Measurements from ENCODE around the gene CEBPG. TPM values are rescaled to one million over a fixed set of nuclear protein-coding genes. Genes with fewer than 3 reads are reported as not detected.

Gene CEBPG
- total and polyA plus RNA-seq, 5 donors: 12.7 to 18.3 (median 15.5) TPM

GRCh38 chr19:33350538-33351309, 22.8 kb upstream of the CEBPG start:
- no peak overlapping the region for H3K4me3 ChIP-seq (ENCODE audit: low read length)
- H3K27ac ChIP-seq (ENCODE audit: low read length): no peak overlapping the region
- no peaks in the 10 kb centered on the region for H3K27me3 ChIP-seq (ENCODE audit: control insufficient read depth, insufficient read depth)
- DNase-seq: peak in 1 of 3 donors; percentile 42
- intact Hi-C loops (cut with DNase I): no loop called here
- WGBS: 64% methylated on average over 12 of the region's 12 CpGs
- no peaks in the 10 kb centered on the region for H3K4me1 ChIP-seq (ENCODE audit: control insufficient read depth, insufficient read depth, low read length)
- H3K9me3 ChIP-seq (ENCODE audit: control insufficient read depth, low read length): no peaks in the 10 kb centered on the region
- ATAC-seq: peak; percentile 29 to 62

GRCh38 chr19:33355535-33355934, 18.0 kb upstream of the CEBPG start:
- ATAC-seq (no peak), DNase-seq (no peak)
- Histone ChIP-seq H3K27ac (ENCODE audit: low read length) (no peak overlapping the region), H3K27me3 (ENCODE audit: control insufficient read depth, insufficient read depth) (no peaks in the 10 kb centered on the region), H3K4me3 (ENCODE audit: low read length) (no peak overlapping the region), H3K4me1 (ENCODE audit: control insufficient read depth, insufficient read depth, low read length) (no peaks in the 10 kb centered on the region), H3K9me3 (ENCODE audit: control insufficient read depth, low read length) (no peaks in the 10 kb centered on the region)
- intact Hi-C loops (cut with DNase I): no loop called here
- 69% methylated on average over 2 of the region's 2 CpGs for WGBS

DNA sequence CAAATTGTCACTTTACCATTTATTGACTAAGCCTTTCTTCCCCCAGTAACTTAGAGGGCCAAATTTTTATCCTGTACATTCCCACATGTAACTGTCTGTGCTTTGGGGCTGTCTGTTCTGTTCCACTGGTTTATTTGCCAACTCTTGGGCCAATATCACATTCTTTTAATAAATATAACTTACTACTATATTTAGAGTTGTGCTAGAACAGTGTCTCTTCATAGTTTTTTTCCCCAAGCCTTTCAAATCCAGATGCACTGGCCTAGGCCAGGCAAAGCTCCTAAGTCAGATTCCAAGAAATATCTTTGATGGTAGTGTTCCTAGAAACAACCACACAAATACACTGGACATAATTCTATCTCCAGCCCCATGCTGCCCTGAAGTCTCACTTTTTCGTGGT, 16.0 kb upstream of the CEBPG start:
- Histone ChIP-seq H3K27me3 (ENCODE audit: control insufficient read depth, insufficient read depth) (no peaks in the 10 kb centered on the region), H3K4me3 (ENCODE audit: low read length) (no peak overlapping the region), H3K4me1 (ENCODE audit: control insufficient read depth, insufficient read depth, low read length) (no peaks in the 10 kb centered on the region), H3K27ac (ENCODE audit: low read length) (no peak overlapping the region), H3K9me3 (ENCODE audit: control insufficient read depth, low read length) (no peaks in the 10 kb centered on the region)
- peak in 1 of 2 donors; percentile 22 for ATAC-seq
- intact Hi-C loops (cut with DNase I): no loop called here
- 47% methylated on average over 1 of the region's 1 CpG for WGBS
- DNase-seq: no peak

GRCh38 chr19:33358408-33358807, 15.1 kb upstream of the CEBPG start:
- Histone ChIP-seq H3K9me3 (ENCODE audit: control insufficient read depth, low read length) (no peaks in the 10 kb centered on the region), H3K4me1 (ENCODE audit: control insufficient read depth, insufficient read depth, low read length) (no peaks in the 10 kb centered on the region), H3K27me3 (ENCODE audit: control insufficient read depth, insufficient read depth) (no peaks in the 10 kb centered on the region), H3K4me3 (ENCODE audit: low read length) (no peak overlapping the region), H3K27ac (ENCODE audit: low read length) (no peak overlapping the region)
- intact Hi-C loops (cut with DNase I): no loop called here
- WGBS: 80% methylated on average over 6 of the region's 6 CpGs
- no peak for ATAC-seq
- no peak for DNase-seq

DNA sequence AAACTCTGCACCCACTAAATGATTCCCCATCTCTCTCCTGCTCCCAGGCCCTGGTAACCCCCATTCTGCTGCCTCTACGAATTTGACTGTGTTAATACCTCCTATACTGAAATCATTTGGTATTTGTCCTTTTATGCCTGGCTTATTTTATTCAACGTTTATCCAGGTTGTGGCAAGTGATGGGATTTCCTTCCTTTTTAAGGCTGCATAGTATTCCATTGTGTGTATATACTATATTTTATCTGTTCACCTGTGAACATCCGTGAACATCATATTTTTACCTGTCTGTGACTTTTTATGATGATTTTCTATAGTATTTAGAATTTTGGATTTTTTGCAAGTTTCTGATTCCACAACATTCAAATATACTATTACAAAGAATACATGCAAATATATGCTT, 13.9 kb upstream of the CEBPG start:
- Histone ChIP-seq H3K4me3 (ENCODE audit: low read length) (no peak overlapping the region), H3K27ac (ENCODE audit: low read length) (no peak overlapping the region), H3K4me1 (ENCODE audit: control insufficient read depth, insufficient read depth, low read length) (no peaks in the 10 kb centered on the region), H3K27me3 (ENCODE audit: control insufficient read depth, insufficient read depth) (no peaks in the 10 kb centered on the region), H3K9me3 (ENCODE audit: control insufficient read depth, low read length) (no peaks in the 10 kb centered on the region)
- WGBS: 80% methylated on average over 3 of the region's 3 CpGs
- intact Hi-C loops (cut with DNase I): no loop called here
- DNase-seq (no peak), ATAC-seq (no peak)

GRCh38 chr19:33362508-33363228, 10.8 kb upstream of the CEBPG start:
- no peaks in the 10 kb centered on the region for H3K9me3 ChIP-seq (ENCODE audit: control insufficient read depth, low read length)
- WGBS: 81% methylated on average over 6 of the region's 6 CpGs
- no peaks in the 10 kb centered on the region for H3K4me1 ChIP-seq (ENCODE audit: control insufficient read depth, insufficient read depth, low read length)
- H3K27me3 ChIP-seq (ENCODE audit: control insufficient read depth, insufficient read depth): no peaks in the 10 kb centered on the region
- intact Hi-C loops (cut with DNase I): no loop called here
- ATAC-seq (no peak), DNase-seq (no peak)
- no peak overlapping the region for H3K27ac ChIP-seq (ENCODE audit: low read length)
- no peak overlapping the region for H3K4me3 ChIP-seq (ENCODE audit: low read length)

DNA sequence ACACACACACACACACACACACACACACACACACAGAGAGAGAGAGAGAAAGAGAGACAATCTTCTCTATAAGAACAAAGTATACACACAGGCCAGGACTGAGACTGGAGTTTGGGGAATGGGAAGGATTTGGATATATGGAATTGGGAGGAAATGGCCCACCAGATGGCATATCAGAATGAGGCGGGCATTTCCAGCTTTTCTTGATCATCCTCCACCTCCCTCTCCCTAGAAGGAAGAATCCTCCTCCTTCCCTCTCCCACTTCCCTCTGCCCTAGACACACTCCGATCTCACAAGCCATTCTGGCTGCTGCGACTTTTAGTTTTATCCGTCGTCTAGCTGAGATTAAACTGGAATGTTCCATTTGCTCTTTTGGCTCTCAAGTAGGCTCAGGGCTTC, 10.0 kb upstream of the CEBPG start:
- intact Hi-C loops (cut with DNase I): no loop called here
- no peak overlapping the region for H3K4me3 ChIP-seq (ENCODE audit: low read length)
- no peaks in the 10 kb centered on the region for H3K27me3 ChIP-seq (ENCODE audit: control insufficient read depth, insufficient read depth)
- H3K9me3 ChIP-seq (ENCODE audit: control insufficient read depth, low read length): no peaks in the 10 kb centered on the region
- no peak for DNase-seq
- WGBS: 60% methylated on average over 5 of the region's 5 CpGs
- H3K27ac ChIP-seq (ENCODE audit: low read length): no peak overlapping the region
- ATAC-seq: no peak
- H3K4me1 ChIP-seq (ENCODE audit: control insufficient read depth, insufficient read depth, low read length): no peaks in the 10 kb centered on the region

DNA sequence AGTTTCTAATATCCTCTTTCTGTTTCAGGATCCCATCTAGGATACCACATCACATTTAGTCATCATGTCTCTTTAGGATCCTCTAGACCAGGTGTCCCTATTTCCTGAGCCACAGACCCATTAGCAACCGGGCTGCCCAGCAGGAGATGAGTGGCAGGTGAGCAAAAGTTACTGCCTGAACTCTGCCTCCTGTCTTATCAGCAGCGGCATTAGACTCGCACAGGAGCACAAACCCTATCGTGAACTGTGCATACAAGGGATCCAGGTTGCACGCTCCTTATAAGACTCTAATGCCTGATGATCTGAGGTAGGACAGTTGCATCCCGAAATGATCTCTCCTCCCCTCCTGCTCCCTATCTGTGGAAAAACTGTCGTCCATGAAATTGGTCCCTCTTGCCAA, 7.8 kb upstream of the CEBPG start:
- DNase-seq (no peak), ATAC-seq (no peak)
- Histone ChIP-seq H3K4me1 (ENCODE audit: control insufficient read depth, insufficient read depth, low read length) (no peaks in the 10 kb centered on the region), H3K27ac (ENCODE audit: low read length) (no peak overlapping the region), H3K4me3 (ENCODE audit: low read length) (no peak overlapping the region), H3K27me3 (ENCODE audit: control insufficient read depth, insufficient read depth) (no peaks in the 10 kb centered on the region), H3K9me3 (ENCODE audit: control insufficient read depth, low read length) (no peaks in the 10 kb centered on the region)
- WGBS: 54% methylated on average over 7 of the region's 7 CpGs
- intact Hi-C loops (cut with DNase I): no loop called here

DNA sequence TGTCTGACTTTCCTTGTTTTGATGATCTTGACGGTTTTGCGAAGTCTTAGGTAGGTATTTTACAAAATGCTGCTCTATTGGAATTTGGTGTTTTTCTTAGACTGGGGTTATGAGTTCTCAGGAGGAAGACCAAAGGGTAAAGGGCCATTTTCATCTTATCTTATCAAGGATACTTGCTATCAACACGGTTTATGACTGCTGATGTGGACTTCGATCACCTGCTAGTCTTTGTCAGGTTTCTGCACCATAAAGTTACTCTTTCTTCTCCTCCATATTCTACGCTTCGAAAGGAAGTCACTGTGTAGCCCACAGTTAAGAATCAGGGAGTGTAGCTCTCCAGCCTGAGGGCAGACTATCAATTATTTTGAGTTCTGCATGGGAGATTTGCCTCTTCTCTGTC, 7.4 kb upstream of the CEBPG start:
- Histone ChIP-seq H3K9me3 (ENCODE audit: control insufficient read depth, low read length) (no peaks in the 10 kb centered on the region), H3K27ac (ENCODE audit: low read length) (no peak overlapping the region), H3K4me1 (ENCODE audit: control insufficient read depth, insufficient read depth, low read length) (no peaks in the 10 kb centered on the region), H3K27me3 (ENCODE audit: control insufficient read depth, insufficient read depth) (no peaks in the 10 kb centered on the region), H3K4me3 (ENCODE audit: low read length) (no peak overlapping the region)
- DNase-seq (no peak), ATAC-seq (no peak)
- 66% methylated on average over 6 of the region's 6 CpGs for WGBS
- intact Hi-C loops (cut with DNase I): no loop called here

DNA sequence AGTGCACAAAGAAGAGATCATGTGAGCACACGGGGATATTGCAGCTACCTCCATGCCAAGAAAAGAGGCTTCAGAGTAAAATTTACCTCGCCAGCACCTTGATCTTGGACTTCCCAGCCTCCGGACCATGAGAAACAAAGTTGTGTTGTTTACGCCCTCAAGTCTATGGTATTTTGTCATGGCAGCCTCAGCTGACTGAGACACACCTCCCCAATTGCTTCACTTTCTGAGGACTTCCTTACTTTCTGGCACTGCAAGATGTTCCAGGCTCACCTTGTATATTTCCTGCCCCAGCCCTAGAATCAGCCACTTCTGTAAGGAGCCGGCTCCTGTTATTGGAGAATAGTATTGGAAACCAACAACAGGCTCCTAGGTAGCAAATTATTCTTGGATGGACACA, 6.6 kb upstream of the CEBPG start:
- Histone ChIP-seq H3K9me3 (ENCODE audit: control insufficient read depth, low read length) (no peaks in the 10 kb centered on the region), H3K27me3 (ENCODE audit: control insufficient read depth, insufficient read depth) (no peaks in the 10 kb centered on the region), H3K27ac (ENCODE audit: low read length) (no peak overlapping the region), H3K4me3 (ENCODE audit: low read length) (no peak overlapping the region), H3K4me1 (ENCODE audit: control insufficient read depth, insufficient read depth, low read length) (no peaks in the 10 kb centered on the region)
- 70% methylated on average over 5 of the region's 5 CpGs for whole genome bisulfite sequencing
- ATAC-seq (no peak), DNase-seq (no peak)
- intact Hi-C loops (cut with DNase I): no loop called here

DNA sequence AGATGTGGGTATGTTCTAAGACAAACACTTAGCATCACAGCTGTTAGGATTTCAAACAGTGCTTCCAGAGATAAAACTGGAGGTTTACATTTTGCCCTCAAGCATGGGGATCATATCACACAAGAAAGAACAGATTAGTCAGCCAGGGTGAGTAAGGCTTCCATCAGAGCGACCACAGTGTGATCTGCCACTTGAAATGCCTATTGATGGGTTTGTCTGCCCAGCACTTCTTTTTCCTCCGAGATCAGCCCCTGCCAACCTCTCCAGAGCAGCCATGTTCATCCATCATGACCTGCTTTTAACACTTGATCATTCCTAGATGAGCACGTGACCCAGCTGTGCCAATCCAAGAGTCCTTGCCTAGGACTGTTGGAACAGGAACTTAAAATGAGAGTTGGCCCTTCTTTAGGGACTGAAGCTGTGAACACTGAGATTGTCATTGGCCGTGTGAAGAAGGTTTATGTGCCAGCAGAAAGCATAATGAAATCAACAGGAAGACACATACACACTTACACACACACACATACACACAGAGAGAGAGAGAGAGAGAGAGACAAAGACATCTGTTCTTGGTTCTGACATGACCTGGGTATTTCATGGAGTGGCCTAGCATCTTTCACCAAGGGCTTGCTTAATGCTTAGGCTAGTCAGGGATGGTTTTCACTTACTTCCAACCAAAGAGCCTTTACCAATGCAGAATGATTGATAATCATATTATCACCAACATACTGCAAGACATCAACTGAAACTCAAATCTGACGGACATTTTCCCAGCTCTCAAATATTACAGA, 5.2 kb upstream of the CEBPG start:
- no peak for ATAC-seq
- WGBS: 57% methylated on average over 5 of the region's 5 CpGs
- intact Hi-C loops (cut with DNase I): no loop called here
- no peaks in the 10 kb centered on the region for H3K27me3 ChIP-seq (ENCODE audit: control insufficient read depth, insufficient read depth)
- H3K4me3 ChIP-seq (ENCODE audit: low read length): no peak overlapping the region
- H3K9me3 ChIP-seq (ENCODE audit: control insufficient read depth, low read length): no peaks in the 10 kb centered on the region
- no peak for DNase-seq
- no peak overlapping the region for H3K27ac ChIP-seq (ENCODE audit: low read length)
- no peaks in the 10 kb centered on the region for H3K4me1 ChIP-seq (ENCODE audit: control insufficient read depth, insufficient read depth, low read length)

All from right cardiac atrium (tissue), 5 donors.